GM18873 (cell line): Measurements from ENCODE around the gene STK40.

Source experiments
- ATAC-seq: cut with Tn5 transposase; IDR thresholded peaks from one replicate; pipeline ENCODE4 v1.9.1; 2021; ENCODE audit warnings: mild to moderate bottlenecking, moderate library complexity, moderate number of reproducible peaks; ENCODE audit not compliant: unreplicated experiment, low FRiP score

STK40 gene

DNA sequence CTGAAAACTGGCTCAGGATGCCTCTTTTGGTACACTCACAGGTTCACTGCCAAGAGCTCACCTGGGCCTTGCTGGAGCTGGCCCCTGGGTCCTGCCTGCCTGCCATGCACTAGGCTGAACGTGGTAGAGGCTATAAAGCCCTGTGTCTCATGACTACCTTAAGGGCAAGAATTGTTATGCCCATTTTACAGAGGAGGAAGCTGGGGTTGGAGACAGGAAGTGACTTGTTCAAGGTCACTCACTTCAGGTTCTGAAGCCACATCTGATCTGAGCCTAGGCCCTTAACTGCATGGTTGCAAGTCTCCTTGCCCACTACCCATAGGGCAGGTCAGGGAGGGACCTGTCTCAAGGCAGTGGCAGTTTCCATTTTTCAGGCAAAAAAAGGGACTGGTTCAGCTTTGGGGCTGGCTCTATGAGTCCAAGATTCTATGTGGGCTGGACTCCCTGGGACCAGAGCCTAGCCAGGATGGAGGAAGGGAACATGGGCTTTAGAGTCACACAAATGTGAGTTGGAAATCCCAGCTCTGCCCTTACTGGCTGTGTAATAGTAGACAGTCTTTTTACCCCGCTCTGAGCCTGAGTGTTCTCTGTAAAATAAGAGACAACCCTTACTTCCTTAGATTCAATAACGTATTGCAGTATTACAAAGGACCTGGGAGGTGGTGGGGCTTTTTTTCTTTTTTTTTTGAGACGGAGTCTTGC is 7.8 kb downstream of the STK40 start:
- ATAC-seq = no peak

DNA sequence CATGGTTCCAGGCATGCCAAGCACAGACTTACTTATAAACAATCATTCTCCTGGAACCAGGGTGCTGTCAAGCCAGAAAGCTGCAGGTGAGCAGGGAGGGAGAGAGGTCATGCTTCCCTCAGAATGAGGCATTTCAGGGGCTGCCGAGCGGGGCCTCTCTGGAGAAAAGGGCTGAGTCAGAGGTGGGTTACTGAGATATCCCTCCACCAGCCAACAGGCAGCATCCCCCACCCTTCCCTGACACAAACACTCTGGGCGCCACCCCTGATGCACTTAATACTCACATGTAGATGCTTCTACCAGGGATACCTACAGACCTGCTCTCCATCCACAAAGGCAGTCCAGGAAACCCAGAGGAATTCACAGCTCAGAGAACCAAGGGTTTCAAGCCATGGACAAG is 13.1 kb downstream of the STK40 start:
- no peak for ATAC-seq

DNA sequence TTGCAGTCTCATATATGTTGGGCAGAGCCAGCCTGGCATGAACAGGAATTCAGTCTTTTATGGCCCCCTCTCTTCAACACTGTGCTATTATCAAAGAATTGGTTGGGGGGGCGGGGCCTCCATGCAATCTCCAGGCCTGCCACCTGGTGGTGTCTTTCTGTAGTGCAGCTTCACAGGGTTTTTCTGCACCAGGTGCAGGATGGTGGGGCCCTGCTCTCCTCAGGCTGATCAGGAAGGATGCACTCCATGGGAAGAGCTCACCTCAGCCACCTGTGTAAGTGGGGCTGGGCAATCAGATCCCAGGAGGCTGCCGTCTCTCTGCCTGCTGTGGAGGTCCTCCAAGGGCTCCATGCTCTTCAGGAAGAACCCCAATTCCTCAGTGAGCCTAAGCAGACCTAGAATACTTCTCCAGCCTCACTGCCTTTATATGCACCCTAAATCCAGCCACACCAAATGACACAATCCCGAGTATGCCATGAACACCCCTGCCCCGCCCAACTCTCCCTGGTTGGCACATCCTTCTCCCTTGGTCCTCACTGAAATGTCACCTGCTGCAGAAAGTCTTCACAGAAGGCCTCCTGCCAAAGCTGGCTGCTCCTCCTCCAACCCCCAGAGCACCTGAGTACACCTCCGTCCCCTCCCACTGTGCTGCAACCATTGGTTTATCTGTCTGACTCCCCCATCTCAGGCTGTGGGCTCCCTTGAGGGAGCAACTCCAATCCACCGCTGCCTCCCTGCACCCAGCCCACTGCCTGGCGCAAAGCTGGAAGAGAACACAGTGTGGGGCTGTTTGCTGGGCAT is 16.5 kb downstream of the STK40 start:
- no peak for ATAC-seq

DNA sequence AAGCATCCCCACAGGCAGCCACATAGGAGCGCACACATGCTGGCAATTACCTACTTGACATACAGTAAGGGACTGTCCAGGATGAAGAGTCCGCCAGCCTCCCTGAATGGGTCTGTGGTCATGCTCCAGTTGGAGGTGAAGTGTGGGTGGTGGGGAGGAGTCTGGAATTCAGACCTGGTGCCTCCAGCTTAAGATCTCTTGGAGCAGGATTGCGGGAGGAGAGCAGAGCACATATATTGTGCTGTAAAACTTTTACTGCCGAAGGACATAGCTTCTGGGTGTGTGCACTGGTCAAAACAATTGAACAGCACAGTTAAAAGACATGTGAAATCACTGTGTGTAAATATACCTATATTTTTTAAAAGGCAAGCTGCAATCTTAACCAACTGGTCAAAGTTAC is 17.9 kb downstream of the STK40 start:
- no peak for ATAC-seq

DNA sequence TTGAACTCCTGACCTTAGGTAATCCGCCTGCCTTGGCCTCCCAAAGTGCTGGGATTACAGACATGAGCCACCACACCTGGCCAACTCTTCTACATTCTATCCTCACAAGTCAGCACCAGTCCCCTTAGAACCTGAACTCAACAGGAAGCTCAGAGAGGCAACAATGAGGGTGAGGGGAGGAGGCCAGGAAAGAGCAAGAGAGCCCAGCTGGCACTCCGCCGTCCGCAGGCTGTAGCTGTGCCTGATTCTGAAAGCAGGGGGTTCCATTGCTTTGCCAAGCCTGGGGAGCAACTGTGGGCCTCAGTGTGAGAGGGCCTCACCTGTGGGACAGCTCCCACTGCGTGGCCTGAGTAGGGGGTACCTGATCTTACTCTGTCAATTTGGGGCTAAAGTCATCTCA is 18.7 kb downstream of the STK40 start:
- no peak for ATAC-seq

DNA sequence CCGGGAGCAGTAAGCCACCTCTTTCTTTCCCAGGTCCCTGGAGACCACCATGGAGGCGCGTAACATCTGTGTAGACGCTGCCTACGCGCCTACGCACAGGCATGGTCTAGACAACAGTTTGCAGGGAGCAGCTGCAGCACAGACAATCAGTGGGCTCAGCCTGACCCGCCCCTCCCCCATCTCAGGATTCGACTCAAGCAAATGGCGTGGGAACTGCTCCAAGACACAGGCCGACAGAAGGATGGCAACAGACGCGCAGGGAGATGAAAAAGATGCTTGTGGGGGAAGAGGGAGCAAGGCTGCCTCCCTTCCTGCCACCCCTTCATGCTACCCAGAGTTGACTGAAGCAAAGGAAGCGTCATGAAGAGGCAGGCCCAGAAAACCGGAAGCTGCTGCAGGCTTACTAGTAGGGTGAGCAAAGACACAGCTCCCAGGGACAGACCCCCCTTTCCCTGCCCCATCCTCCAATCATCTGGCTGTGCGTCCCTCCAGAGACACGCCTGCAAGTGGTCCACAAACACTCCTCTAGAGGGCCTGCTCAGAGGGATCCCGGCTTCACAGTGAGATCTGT is 19.5 kb downstream of the STK40 start:
- no peak for ATAC-seq

DNA sequence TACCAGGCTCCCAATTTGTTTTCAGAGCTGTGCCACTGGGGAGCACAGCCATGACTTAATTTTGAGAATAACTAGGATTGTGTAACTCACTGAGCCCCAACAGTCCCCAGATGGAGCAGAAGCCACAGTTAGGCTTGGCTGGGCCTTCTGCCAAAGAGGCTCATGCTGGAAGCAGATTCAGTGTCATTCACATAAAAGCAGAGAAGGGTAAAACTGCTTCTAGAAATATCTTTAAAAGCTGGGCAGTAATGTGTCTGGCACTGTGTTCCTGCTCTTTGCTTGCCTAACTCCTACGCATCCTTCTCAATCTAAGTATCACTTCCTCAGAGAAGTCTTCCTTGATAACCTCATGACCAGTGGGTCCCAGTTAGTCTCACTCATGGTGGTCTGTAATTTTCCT is 20.3 kb downstream of the STK40 start:
- ATAC-seq = no peak

DNA sequence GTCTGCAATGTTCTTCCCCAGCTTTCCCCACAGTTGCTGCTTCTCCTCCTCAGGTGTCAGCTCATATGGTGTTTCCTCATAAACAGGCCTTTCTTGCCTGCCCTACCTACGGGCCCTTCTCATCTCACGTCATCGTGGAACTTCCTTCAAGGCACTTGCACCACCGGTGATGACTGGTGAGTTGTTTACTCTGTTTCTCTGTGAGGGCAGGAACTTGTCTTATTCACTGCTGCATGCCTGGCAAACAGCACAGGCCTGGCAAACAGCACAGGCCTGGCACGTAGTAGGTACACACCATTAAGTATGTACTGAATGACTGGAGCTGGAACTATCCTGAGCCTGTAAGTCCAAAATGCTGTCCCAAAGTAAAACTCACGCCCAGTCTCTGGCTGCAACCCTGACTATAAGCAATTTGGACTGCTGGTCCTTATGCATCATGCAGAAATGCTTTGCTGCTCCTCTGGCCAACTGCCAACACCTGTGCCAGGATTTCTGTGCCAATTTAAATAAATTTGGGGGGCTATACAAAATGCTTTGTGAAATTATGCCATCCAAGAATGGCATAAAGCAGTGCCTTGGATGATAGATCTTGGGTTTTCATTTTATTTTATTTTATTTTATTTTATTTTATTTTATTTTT is 25.7 kb downstream of the STK40 start:
- no peak for ATAC-seq

DNA sequence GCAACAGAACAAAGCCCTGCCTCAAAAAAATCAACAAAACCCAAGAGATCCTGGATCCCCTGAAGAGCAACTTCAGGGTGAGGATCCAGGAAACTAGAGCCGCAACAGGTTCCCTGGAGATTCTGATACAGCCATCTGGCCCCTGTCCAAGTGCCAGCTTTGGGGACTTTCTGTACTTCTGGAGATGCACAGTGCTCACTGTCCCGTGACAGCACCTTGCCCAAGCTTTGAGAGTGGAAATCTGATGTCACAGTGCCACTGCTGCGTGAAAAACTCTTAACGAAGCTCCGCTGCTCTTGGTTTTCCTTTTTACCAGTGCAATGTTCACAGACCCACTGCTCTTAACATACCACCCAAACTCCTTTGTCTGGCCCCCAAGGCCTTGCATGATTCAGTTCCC is 26.3 kb downstream of the STK40 start:
- no peak for ATAC-seq

DNA sequence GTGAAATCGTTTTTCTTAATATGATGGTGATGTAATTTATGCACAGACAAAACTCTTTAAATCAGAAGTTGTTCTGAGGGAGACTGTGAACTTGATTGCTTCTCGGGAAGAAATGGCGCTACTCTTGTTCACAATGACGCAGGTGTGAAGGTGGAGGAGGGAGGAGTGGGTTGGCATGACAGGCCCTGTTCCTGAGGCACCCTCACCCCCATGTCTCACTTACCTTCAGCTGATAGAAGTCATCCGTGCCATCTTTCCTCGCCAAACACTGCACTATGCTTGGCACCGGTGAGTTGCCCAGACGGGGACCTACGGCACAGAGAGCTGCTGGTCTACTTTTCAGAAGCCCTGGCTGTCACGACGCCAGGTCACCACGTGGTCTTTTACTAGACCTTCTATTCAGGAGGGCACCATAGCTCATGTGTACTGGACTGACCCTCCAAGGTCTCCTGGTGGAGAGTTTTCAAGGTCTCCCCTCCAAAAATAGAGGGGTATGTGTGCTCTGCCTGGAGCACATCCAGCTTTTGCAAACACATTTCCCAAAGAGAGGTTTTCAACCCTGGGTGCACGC is 27.1 kb downstream of the STK40 start:
- ATAC-seq = no peak

DNA sequence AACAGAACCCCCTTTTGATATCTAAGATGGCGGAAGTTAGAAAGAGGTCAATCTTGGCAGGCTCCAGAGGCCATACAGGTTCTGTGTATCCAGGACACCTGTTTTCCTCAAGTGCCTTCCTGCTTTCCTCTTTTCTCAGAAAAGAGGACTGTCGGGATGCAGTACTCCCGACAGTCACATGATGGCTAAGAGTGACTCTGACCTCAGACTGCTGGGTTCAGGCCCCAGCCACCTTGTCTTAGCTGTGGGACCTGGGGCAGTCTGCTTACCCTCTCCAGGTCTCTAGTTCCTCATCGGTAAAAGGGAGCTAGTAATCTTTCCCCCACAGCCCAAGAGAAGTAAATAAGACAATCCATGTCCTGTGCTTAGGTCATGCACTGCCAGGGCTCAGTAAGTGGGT is 29.9 kb downstream of the STK40 start:
- no peak for ATAC-seq

DNA sequence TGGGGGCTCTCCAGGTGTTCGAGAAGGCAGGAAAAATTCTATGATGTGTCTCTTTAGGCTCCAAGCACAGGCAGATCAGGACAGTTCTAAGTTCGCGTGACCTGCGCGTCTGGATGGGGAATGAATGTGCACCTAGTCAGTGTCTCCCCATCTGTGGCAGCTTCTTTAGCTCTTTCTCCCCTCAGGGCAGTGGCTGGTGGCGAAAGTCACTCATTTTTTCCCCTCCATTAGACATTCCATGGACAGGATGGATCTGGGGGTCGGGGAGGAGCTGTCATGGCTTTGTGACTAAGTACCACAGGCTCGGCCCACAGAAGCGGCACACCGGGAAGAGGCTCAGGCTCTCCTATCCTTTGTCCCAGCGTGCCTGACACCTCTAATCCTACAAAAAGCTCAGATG is 31.2 kb downstream of the STK40 start:
- no peak for ATAC-seq

DNA sequence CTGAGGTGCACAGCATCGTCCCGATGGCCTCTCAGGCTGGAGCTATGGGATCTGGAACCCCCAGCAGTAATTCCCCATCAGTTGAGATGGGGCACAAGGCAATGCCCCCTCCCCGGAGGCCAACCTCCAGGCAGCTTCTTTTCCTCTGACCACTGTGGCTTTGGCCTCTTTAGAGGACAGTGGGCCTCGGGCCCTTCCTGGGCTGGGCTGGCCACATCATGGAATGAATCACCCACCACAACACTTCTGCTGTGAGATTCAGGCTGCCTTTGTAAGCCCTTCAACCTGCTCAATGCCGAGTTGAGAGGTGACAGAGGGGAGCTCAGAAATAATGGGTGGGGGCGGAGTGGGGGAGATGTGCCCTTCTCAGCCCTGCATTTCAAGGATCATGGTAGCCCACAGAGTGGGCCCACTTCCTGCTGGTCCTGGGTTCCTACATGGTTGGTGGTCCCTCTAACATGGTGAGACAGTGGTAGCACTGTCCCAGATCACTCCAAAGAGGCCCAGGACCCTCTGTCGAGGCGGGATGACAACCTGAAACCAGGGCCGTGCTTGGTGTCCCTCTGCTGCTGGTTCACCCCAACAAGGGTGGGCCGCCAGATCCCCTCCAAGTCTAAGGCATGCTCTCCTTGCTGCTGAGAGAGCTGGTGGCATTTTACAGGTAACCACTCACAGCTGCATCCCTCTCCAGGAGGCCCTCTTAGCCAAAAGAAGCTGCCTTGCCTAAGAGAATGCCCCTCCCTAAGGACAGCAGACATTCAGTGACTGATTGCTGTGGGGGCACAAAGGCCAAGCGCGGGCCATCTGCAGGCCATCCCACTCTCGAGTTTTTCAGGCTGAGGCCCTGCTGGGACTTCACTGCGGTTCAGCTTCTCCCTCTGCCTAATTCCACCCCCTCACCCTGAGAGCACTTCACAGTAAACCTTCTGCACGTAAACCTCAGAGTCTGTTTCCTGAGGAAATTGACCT is 32.5 kb downstream of the STK40 start:
- no peak for ATAC-seq

DNA sequence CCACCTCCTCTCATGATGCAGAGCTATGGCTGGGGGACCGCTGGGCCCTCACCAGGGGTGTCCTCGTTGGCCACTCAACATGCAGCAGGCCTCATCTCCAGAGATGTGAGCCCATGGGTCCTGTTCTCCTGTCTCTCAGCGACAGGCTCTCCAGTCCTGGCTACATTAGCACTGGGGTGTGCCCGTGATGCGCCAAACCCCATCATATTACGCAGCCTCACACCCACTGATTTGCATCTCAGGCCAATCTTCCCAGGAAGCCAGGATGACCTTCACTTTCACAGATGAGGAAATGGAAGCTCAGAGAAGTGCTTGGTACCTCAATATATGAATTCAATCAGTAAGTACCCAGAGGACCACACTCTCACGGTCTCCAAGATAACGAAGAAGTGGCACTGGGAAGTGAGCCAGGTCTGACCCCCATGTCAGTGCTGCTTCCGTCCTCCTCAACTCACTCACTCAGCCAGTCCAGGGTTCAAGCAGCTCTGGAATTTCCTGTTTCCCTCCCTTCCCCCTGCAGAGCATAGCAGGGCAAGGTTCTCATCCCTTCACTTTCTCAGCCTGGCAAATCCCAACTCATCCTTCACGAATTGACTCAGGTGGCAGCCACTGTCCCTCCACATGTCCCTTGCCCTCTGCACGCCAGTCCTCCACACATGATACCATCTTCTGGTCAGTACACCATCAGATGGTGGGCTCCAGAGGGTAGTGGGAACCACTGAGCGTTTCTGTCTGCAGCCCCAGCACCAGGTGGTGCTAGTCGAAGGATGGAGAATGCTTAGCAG is 33.4 kb downstream of the STK40 start:
- no peak for ATAC-seq

DNA sequence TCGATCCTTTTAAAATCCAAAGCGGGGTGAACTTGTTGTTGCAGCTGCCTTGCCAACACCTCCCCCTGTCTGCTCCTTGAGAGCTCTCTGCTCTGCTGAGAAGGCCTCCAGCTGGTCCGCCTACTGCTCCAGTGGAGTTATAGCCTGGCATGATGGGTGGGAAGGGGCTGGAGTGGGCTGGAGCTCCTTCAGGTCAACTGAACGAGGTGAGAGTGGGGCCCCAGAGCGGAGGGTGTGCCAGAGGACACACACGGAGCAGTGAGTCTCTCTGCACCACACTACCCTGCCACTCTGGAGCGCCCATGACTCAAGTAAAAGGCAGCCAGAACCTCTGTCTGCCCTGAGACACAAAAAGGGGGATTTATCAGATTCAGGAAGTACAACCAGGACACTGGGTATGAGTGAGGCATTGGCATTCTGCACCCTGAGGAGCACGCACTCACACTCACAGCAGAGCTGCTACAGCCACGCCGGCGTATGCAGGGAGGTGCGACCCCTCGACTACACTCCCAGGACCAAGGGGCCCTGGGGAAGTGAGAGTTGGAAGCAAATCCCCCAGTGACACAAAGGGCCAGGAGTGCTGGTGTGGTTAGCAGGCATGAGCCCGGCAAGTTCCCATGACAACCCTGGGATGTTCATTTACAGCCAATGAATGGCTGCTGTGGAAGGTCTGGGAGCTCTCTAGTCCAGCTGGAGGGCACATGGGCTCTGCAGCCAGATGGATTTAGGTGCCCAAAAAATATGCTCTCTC is 34.3 kb downstream of the STK40 start:
- no peak for ATAC-seq

DNA sequence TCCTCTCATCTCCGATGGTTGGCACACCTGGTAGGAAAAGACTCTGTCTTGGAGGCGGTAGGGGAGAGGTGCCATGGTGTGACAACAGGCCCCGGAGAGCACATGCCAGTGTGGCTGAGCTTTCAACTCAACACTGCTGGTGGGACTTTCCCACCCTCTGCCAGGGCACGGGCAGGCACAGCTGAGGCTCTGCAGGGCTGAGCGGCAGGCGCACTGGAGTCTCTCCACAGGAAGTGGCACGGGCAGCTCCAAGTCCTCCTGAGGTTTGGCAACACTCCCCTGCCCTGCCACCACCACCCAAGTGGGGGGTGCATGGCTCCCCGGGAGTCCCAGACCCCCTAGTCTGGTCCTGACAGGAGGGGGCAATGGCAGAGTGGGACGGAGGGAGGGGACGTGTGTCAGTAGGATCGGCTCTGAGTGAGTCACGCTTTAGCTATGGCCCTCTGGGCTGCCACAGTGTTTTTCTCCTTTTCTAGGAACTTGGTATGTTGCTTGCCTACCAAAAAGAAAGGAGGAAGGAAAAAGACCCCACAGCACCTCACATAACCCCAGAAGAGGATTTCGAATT is 35.0 kb downstream of the STK40 start:
- no peak for ATAC-seq

DNA sequence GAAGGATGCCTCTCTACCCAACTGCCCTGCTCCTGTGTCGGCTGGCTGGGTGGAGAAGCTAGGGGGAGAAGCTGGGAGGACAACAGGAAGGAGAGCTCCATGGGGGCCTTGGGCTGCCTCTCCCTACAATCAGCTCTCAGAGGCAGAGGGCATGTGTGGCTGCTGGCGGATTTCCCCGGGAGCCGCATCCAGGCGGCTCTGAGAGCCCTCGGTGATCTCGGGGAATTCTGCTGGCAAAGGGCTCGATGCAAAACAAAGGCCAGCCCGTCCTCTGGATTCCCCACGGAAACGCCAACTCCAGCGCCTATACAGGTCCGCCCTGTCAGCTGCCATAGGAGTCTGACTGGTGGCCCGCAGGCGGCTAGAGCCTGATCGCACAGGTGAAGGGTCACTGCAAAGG is 35.9 kb downstream of the STK40 start:
- no peak for ATAC-seq

DNA sequence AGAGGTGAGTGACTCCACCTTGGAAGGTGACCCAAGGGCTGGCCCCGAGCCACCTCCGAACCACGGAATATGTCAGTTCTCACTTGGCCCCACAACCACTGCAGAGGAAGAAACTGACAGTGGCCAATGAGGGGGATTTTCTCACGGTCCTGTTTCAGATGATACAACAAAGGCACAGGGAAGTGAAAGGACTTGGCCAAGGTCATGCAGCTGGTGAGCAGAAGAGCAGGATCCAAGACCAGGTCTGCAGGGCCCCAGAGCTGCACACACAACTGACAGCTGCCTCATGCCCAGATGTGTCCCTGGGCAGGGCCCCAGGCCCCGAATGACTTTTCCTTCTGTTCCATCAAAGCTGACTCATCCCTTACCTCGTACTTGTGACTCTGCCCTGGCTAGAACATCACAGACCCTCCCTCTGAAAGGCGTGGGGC is 36.5 kb downstream of the STK40 start:
- ATAC-seq = no peak
